GM21423 (cell line): ENCODE data around the gene LATS2.
"Not testable (repeated sequence)": the region's sequence is repeated elsewhere in the genome, so short reads cannot be mapped to it uniquely, and the experiment has no call there.

Experiments
- ATAC-seq: cut with Tn5 transposase; IDR thresholded peaks from one replicate; pipeline ENCODE4 v1.9.1; 2021; ENCODE audit warnings: mild to moderate bottlenecking, moderate library complexity; ENCODE audit not compliant: unreplicated experiment

LATS2 gene

GRCh38 chr13:21075379-21076249 lies 14.2 kb upstream of the LATS2 start:
- ATAC-seq = peak; percentile 52

- peak; percentile 43 for ATAC-seq
Observed at GRCh38 chr13:21075011-21075378, 13.6 kb upstream of the LATS2 start.

- no peak for ATAC-seq
Observed at GRCh38 chr13:21074546-21074945, 13.2 kb upstream of the LATS2 start.

- ATAC-seq = no peak
Observed at GRCh38 chr13:21071924-21072323, 10.5 kb upstream of the LATS2 start.

GRCh38 chr13:21071015-21071414 lies 9.6 kb upstream of the LATS2 start:
- no peak for ATAC-seq

GRCh38 chr13:21069561-21070004 lies 8.2 kb upstream of the LATS2 start:
- ATAC-seq = no peak

- no peak for ATAC-seq
Observed at GRCh38 chr13:21067848-21068247, 6.5 kb upstream of the LATS2 start.

GRCh38 chr13:21066946-21067345 lies 5.6 kb upstream of the LATS2 start:
- no peak for ATAC-seq

- no peak for ATAC-seq
Observed at GRCh38 chr13:21065686-21066085, 4.3 kb upstream of the LATS2 start.

GRCh38 chr13:21063031-21063430 lies 1.6 kb upstream of the LATS2 start:
- ATAC-seq = no peak

GRCh38 chr13:21060338-21061028 lies 903 bp downstream of the LATS2 start:
- ATAC-seq = peak; percentile 19

- no peak for ATAC-seq
Observed at GRCh38 chr13:21059641-21060337, 1.6 kb downstream of the LATS2 start.

GRCh38 chr13:21058361-21058760 lies 3.0 kb downstream of the LATS2 start:
- ATAC-seq = no peak

GRCh38 chr13:21055511-21056045 lies 5.8 kb downstream of the LATS2 start:
- no peak for ATAC-seq

GRCh38 chr13:21055016-21055415 lies 6.4 kb downstream of the LATS2 start:
- ATAC-seq = no peak

GRCh38 chr13:21054313-21054712 lies 7.1 kb downstream of the LATS2 start:
- no peak for ATAC-seq

GRCh38 chr13:21053231-21053630 lies 8.2 kb downstream of the LATS2 start:
- no peak for ATAC-seq

GRCh38 chr13:21051675-21052074 lies 9.7 kb downstream of the LATS2 start:
- no peak for ATAC-seq

- no peak for ATAC-seq
Observed at GRCh38 chr13:21050288-21051197, 10.8 kb downstream of the LATS2 start.

- ATAC-seq = not testable (repeated sequence)
Observed at GRCh38 chr13:21049731-21050130, 11.7 kb downstream of the LATS2 start.
